Lung microvascular endothelial cell (primary cell): Measurements from ENCODE around the gene SNTG2. TPM values are rescaled to one million over a fixed set of nuclear protein-coding genes. Genes with fewer than 3 reads are reported as not detected.
"Not testable (repeated sequence)": the region's sequence is repeated elsewhere in the genome, so short reads cannot be mapped to it uniquely, and the experiment has no call there.

Experiments used
- DNase-seq, 2 donors: peaks; one replicate each; pipeline versions ENCODE4 v3.0.0 to v3.0.0-alpha.2; 2010; ENCODE audit warnings: low read depth in 2 of 2
- total RNA-seq: library from RNA; depleted of rRNA; stranded (reverse); fragments of >200 nt; gene quantifications from 2 replicates; pipeline ENCODE4 v1.2.1, GENCODE V29; 2014

Gene SNTG2
- total RNA-seq, 1 donor from 2014 or later: 0.79 TPM

- no peak for DNase-seq
These were observed 222.9 kb downstream of the SNTG2 start for GRCh38 chr2:1173528-1173927.

GRCh38 chr2:1181893-1182292 lies 231.2 kb downstream of the SNTG2 start:
- DNase-seq: no peak

DNA sequence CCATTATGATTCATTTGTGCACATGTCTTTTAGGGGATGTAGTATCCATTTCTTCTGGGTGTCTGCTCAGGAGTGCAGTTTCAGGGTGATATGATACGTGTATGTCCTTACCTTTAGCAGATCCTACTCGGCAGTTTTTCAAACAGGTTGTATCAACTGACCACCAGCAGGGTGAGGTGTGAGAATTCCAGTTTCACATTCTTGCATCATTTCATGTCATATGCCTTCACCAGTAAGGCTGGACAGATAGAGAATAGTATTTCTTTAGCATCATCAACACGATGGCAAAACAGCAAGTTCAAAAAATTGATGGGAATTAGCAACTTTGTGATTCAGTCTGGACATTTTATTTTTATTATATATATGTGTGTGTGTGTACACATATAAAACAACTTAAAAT lies 232.7 kb downstream of the SNTG2 start:
- DNase-seq: no peak

GRCh38 chr2:1186421-1186820 lies 235.8 kb downstream of the SNTG2 start:
- DNase-seq: no peak

- DNase-seq: no peak
These were observed 236.5 kb downstream of the SNTG2 start for GRCh38 chr2:1187189-1187588.

- DNase-seq: no peak
These were observed 241.5 kb downstream of the SNTG2 start for GRCh38 chr2:1192121-1192520.

DNA sequence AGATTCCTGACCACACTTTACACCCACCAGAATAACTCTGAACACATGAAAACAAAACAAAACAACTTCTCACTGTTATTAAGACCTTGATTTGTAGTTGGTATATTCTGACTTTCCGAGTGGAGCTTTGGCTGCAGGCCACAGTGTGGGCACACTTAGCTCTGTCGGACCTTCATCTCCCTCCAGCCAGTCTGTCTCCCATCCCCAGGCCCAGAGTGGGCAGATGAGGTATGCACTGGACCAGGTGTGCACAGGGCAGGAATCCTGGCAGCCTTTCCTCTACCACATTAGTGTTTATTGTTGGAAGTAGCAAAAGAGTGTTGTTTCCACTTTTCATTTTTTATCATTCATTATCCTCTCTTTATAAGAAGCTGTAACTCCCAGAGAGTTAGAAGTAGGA lies 243.2 kb downstream of the SNTG2 start:
- no peak for DNase-seq

DNA sequence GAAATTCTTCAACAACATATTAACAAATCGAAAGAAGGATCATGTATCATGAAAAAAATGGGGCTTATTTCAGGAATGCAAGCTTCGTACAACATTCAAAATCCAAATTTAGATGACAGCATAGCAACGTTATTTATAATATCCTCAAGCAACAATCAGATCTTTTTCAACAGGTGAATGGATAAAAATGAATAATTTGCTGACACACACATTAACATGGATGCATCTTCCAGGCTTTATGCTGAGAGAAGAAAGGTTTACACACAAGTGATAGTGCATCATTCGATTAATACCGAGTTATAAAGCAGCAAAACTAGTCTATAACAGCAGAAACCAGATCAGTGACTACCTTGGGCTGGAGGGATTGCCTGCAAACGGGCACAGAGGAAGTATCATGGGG lies 253.1 kb downstream of the SNTG2 start:
- DNase-seq: no peak

DNA sequence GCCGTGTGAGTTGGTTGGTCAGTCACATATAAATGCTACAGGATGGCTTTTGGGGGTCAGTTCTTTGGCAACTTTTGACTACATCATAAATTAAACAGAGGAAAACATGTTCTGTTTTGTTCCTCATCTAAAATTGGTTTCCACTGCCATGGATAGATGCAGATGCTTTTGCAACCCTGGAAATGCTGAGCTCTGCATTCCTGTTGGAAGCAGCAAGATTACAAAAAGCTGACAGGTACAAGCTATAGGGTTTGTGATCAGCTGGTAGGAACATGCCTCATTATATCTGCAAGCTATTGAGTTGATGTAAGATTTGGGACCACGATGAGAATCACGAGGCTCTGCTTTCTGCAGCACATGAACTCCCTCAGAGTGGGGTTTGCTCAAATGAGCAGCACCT lies 255.2 kb downstream of the SNTG2 start:
- DNase-seq: no peak

- DNase-seq: no peak
These were observed 257.4 kb downstream of the SNTG2 start for GRCh38 chr2:1207962-1208510.

DNA sequence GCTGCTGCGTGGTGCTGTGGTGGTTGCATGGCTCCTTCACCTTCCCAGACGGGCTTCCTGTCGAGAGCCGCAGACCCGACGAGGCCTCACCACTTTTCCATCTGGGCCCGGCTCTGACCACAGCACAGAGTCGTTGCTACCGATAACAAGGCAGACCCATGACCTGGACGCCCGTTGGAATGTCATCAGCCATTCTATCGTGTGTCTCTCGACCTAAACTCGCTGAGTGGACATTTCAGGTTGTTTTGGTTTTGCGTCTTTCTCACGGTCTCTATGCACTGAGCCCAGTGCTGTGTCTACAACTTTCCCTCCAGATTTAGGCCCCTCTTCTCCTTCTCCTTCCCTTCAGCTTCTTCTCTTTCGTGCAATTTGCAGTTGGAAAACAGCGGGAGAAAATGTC lies 257.9 kb downstream of the SNTG2 start:
- no peak for DNase-seq

DNA sequence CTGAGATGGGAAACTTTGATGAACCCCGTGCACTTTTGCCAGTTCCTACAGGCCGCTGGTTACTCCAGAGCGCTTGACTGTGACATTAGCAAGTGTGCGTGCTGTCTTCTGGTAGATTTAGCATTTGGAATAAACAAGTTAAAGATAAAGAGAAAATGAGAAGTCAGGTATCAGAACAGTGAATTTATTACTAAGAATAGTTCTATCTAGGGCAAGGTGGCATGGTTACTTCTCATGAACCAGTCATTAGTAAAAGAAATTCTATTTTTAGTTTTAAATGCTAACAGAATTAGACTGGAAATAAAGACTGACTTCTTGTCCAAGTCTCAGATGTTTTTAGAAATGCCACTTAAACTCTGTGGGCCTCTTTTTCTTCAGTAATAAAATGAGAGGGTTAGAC lies 258.6 kb downstream of the SNTG2 start:
- DNase-seq: no peak

GRCh38 chr2:1209761-1210160 lies 259.1 kb downstream of the SNTG2 start:
- no peak for DNase-seq

DNA sequence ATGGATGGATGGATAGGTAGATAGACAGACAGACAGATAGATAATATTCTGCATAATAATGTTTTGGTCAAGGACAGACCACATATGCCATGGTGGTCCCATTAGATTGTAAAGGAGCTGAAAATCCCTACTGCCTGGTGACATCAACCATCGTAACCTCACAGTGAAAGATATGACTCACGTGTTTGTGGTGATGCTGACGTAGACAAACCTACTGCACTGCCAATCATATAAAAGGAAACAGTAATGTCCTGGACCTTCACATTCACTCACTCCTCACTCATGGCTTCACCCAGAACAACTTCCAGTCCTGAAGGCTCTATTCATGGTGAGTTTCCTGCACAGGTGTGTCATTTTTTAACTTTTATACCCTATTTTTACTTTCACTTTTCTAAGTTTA lies 259.7 kb downstream of the SNTG2 start:
- DNase-seq: no peak

DNA sequence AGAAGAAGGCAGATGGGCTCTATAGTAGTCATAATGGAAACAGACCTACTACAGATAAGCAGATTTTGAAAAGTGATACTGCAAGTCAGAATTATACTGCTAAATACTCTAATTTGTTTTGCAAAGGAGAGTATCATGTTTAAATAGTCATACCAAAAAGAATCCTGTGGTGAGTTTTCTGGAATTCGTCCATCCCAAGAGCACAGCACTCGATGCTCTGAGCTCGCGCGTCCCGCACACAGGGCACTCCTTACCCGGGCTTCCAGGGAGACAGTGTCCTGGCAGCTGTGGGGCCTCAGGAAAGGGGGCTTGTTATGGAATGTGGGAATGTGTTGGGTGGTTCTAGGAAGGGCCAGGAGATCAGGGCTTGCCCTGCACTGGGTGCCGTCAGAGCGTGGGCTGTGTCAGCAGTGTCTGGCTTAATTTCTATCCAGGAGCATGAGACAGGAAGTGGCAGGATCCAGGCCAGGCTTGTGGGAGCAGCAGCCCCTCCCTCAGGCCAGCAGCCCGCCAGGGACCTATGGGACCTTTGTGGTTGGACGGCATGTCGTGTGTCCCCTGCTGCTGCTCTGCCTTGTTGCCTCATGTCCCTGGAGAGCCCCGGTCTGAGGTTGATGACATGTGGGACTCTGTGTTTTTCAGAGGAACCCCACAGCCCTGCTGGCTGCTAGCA lies 269.4 kb downstream of the SNTG2 start:
- no peak for DNase-seq

- DNase-seq: no peak
These were observed 271.4 kb downstream of the SNTG2 start for GRCh38 chr2:1222056-1222455.

GRCh38 chr2:1223791-1224190 lies 273.1 kb downstream of the SNTG2 start:
- no peak for DNase-seq

- no peak for DNase-seq
These were observed 274.3 kb downstream of the SNTG2 start for GRCh38 chr2:1224901-1225300.

GRCh38 chr2:1226766-1227165 lies 276.1 kb downstream of the SNTG2 start:
- DNase-seq: no peak

GRCh38 chr2:1227274-1227900 lies 276.7 kb downstream of the SNTG2 start:
- peak in 1 of 2 donors; percentile 17 for DNase-seq

DNA sequence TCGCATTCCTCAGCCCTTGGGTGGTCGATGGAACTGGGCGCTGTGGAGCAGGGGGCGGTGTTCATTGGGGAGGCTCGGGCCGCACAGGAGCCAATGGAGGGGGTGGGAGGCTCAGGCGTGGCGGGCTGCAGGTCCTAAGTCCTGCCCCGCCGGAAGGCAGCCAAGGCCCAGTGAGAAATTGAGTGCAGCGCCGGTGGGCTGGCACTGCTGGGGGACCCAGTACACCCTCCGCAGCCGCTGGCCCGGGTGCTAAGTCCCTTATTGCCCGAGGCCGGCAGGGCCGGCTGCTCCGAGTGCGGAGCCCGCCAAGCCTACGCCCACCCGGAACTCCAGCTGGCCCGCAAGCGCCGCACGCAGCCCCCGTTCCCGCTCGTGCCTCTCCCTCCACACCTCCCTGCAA lies 278.9 kb downstream of the SNTG2 start:
- DNase-seq: not testable (repeated sequence)

- DNase-seq: no peak
These were observed 279.7 kb downstream of the SNTG2 start for GRCh38 chr2:1230155-1230893.
